C4-2B (cell line): ENCODE measurements around the gene HOXB5.

Experiments
- CTCF ChIP-seq: fragments of 450-650 bp; conservative IDR thresholded peaks from 2 replicates; pipeline ENCODE4 v1.5.1; 2017; ENCODE audit warnings: mild to moderate bottlenecking
- ZFX ChIP-seq: fragments of 450-650 bp; IDR thresholded peaks from 2 replicates; pipeline ENCODE4 v1.6.1; 2017

GRCh38 chr17:48568499-48569239 is 24.9 kb downstream of the HOXB5 start:
- TF ChIP-seq CTCF: no peak
- TF ChIP-seq ZFX: no peak
